ACHN (cell line): ENCODE results near the gene NOS3.

ENCODE experiments used
- DNase-seq: peaks from one replicate; pipeline ENCODE4 v3.0.0-alpha.2; 2015
- in situ Hi-C: cut with HindIII; loops from 2 replicates; pipeline ENCODE4 v1.10.0; 2017; ENCODE audit warnings: low sequenced_read_pairs, low pct_ligation_motif_present, low pct_unique_long_range_greater_than_20kb

NOS3 gene

DNA sequence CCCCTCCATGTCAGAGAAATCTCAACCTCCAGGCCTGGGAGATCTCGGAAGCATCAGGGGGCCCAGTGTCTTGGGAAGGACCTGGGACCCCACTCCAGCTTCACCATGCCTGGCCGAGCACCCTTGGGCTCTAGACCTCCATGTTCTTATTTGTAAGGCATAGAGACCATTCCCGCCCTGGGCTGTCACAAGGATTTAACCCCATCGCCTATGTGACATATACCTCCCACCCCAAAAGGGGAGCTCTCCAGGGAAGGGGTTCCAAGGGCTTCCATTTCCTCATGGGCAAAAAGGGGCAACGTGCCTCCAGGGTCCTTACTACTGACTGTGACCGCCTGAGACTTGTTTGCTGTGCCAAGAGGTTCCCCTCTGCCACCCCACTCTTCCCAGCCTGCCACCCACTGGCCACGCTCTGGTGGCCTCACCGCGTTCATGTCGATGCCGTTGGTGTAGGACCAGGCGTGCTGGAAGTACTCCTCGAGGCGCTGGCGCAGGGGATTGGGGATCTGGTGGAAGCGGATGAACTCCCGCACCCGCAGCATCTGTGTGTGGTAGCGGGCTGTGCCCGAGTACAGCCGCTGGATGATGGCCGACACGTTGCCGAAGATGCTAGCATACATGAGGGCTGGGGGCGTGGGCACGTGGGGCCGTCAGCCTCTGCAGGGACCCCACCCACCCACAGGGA, 40.2 kb upstream of the NOS3 start:
- DNase-seq, result no peak
- in situ Hi-C loops, result no loop called here

DNA sequence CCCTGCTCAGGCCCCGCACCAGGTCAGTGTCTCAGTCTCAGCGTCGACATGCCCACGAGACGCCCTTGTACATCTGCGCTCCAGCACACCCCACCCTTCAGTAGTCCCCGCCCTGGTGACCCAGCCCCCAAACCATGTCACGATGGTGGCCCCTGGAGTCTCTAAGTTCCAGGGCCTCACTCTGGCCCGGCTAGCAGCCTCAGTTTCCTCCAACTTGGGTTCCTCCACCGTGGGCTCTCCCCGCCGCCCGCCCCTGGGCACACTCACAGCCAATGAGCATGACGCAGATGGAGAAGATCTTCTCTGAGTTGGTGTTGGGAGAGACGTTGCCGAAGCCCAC, 39.7 kb upstream of the NOS3 start:
- DNase-seq, result no peak
- in situ Hi-C loops, result no loop called here

DNA sequence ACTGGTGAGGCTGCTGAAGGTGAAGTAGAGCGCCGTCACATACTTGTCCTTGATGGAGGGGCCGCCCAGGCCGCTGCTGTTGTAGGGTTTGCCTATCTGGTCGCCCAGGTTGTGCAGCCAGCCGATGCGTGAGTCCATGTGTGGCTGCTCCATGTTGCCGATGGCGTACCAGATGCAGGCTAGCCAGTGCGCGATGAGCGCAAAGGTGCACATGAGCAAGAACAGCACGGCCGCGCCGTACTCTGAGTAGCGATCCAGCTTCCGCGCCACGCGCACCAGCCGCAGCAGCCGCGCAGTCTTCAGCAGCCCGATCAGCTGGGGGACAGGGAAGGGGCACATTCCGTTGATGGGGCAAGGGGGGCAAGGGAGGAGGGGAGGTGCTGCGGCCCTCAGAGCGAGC, 39.3 kb upstream of the NOS3 start:
- no peak for DNase-seq
- in situ Hi-C loops, result no loop called here

DNA sequence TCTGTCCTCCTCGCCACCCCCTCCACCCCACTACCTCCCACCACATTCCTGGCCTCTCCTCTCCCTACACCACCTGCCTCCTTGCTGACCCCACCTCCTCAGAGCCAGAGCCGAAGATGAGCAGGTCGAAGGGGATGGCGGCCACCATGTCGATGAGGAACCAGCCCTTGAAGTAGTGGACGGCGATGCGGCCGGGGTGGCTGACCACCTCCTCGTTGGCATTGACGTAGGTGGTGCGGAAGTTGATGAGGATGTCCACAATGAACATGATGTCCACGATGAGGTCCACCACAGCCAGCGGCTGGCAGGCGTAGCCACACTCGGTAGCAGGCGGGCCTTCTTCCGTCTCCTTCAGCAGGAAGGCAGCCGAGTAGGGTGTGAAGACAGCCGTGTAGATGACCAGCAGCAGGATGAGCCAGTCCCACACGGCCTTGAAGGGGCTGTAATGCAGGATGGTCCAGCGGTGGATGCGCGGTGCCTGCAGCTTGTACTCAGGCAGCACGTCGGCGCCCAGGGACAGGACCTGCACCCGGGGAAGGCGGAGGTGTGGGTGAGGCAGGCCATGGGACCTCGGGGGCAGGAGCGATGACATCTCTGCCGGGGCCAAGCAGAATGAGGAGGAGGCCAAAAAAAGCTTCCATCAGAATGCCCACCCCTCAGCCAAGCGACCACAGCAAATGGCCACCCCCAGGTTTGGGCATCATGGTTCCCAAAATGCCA, 38.3 kb upstream of the NOS3 start:
- DNase-seq, result no peak
- in situ Hi-C loops, result no loop called here

GRCh38 chr7:150953061-150953997, 37.5 kb upstream of the NOS3 start:
- in situ Hi-C loops, result no loop called here
- no peak for DNase-seq

- no peak for DNase-seq
- in situ Hi-C loops, result no loop called here
These were observed 36.4 kb upstream of the NOS3 start for GRCh38 chr7:150954201-150954985.

GRCh38 chr7:150954986-150955518, 35.8 kb upstream of the NOS3 start:
- in situ Hi-C loops, result no loop called here
- no peak for DNase-seq

DNA sequence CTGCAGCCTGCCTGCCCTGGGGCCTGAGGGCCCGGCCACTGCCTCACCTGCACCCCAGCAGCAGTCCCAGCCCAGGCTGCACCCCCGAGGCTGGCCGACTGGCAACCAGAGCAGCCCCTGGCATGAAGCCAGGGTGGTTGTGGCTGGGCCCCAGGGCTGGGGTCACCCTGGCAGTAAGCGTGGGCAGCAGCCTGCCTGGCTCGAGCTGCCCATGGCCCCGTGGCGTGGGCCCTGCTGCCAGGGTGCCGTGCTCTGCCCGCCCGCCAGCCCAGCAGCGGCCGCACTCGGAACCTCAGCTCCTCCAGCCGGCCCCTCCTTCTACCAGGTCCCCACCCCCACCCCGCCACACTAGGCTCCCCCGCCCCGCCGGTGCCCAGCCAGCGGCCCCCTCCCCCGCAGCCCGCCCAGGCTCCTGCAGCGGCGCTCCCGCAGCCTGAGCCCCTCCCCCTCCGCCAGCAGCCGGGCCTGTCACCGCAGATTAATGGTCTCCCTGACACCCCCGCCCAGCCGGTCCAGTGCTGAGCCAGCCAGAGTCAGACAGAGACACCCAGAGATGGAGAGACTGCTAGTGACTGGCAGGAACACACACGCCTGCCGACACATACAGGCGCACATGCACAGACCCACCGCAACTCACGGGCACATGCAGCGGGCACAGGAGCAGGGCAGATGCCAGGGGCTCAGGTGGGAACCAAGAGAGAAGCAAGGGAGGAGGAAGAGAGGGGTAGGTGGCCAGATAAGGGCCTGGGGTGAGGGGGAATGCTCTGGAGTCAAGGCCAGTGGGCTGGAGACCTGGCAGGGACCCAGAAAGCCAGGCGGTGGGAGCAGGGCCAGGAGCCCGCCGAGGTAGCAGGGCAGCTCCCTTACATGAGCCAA, 35.1 kb upstream of the NOS3 start:
- DNase-seq, result no peak
- in situ Hi-C loops, result no loop called here

- in situ Hi-C loops, result no loop called here
- no peak for DNase-seq
These were observed 34.3 kb upstream of the NOS3 start for GRCh38 chr7:150956395-150957132.

GRCh38 chr7:150957133-150958020, 33.4 kb upstream of the NOS3 start:
- in situ Hi-C loops, result no loop called here
- no peak for DNase-seq

DNA sequence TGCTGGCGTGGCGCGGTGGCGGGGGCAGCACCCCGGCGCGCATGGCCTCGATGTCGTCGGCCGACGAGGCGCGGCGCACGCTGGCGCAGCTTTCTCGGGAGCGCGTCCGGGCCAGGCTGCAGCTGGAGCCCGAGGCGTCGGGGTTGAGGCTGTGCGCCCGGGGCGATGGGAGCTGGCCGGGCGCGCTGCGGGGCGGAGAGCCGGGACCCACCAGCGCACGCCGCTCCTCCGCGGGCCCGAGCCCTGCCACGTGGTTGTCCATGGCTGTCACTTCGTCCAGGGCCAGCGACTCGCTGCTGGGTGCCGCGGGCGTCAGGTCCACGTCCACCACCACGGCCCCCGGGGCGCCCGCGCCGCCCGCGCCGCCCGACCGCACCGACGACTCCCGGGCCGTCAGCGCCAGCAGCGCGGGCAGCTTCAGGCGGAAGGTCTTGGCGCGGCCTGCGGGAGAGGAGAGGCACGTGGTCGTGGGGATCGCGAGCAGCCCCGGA, 32.7 kb upstream of the NOS3 start:
- in situ Hi-C loops, result no loop called here
- no peak for DNase-seq

- DNase-seq, result no peak
These were observed 32.2 kb upstream of the NOS3 start for GRCh38 chr7:150958597-150958996.

DNA sequence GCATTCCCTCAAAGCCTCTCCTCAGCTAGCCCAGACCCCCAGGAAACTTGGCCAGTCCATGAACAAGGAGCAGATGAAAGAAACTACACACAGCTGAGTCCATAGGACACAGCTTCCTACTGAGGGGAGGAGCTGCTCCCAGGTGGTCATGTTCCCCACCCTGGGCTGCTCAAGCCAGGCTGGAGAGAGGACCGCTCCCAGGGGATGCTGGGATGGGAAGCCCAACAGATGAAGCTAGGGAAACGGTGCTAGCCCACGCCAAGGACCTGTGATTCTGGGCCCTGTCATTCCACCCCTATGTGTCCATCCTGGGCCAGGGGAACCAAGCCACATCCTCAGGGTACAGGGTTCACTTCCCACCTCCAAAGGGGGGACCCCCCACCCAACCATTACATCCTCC, 31.7 kb upstream of the NOS3 start:
- no peak for DNase-seq
- in situ Hi-C loops, result no loop called here

More at GRCh38 chr7:150958597-150958996, 32.2 kb upstream of the NOS3 start:
- in situ Hi-C loops, result no loop called here

DNA sequence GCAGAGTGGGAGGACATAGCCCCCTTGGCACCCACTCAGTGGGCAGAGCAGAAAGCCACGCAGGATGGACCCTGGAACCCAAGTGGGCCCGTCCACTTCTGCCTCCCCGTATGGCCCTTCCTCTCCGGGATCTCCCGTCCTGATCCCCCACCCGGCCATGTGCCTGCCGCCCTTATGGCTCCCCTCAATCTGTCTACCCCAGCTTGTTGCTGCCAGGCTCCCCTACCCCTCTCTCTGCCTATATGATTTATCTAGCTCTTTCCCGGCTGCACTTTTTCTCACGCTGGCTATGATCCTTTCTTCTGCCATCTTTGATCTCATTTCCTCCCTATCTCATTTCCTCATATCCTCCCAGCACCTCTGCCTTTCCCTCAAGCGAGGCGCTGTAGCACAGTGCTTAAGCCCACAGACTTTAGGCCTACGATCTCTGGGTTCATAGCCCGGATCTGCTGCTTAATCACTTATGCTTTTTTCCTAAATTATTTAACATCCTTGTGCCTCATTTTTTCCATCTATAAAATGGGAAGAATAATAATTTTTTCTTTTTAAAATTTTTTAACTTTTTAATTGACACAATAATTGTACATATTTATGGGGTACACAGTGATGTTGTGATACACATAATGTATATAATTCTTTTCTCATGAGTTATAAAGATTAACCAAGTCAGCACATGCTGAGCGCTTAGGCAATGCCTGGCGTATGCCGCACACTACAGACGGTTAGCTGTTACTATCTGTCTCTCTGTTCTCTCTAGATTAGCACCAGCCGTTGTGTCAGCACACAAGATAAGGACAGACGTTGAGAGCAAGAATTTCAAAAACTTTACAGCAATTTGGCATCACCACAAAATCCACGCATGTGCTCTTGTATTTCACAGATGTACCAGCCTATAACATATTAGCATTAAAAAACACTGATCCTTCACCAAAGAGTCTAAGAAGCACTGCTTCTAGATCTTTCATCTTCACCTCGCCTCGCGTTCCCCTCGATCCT, 30.8 kb upstream of the NOS3 start:
- in situ Hi-C loops, result no loop called here
- no peak for DNase-seq
